ENCODE data around the gene OSBPL9.
A peak's percentile ranks its signal among the peaks of the same experiment; 100 is the strongest.

The OSBPL9 gene, protein sequence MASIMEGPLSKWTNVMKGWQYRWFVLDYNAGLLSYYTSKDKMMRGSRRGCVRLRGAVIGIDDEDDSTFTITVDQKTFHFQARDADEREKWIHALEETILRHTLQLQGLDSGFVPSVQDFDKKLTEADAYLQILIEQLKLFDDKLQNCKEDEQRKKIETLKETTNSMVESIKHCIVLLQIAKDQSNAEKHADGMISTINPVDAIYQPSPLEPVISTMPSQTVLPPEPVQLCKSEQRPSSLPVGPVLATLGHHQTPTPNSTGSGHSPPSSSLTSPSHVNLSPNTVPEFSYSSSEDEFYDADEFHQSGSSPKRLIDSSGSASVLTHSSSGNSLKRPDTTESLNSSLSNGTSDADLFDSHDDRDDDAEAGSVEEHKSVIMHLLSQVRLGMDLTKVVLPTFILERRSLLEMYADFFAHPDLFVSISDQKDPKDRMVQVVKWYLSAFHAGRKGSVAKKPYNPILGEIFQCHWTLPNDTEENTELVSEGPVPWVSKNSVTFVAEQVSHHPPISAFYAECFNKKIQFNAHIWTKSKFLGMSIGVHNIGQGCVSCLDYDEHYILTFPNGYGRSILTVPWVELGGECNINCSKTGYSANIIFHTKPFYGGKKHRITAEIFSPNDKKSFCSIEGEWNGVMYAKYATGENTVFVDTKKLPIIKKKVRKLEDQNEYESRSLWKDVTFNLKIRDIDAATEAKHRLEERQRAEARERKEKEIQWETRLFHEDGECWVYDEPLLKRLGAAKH

DNA sequence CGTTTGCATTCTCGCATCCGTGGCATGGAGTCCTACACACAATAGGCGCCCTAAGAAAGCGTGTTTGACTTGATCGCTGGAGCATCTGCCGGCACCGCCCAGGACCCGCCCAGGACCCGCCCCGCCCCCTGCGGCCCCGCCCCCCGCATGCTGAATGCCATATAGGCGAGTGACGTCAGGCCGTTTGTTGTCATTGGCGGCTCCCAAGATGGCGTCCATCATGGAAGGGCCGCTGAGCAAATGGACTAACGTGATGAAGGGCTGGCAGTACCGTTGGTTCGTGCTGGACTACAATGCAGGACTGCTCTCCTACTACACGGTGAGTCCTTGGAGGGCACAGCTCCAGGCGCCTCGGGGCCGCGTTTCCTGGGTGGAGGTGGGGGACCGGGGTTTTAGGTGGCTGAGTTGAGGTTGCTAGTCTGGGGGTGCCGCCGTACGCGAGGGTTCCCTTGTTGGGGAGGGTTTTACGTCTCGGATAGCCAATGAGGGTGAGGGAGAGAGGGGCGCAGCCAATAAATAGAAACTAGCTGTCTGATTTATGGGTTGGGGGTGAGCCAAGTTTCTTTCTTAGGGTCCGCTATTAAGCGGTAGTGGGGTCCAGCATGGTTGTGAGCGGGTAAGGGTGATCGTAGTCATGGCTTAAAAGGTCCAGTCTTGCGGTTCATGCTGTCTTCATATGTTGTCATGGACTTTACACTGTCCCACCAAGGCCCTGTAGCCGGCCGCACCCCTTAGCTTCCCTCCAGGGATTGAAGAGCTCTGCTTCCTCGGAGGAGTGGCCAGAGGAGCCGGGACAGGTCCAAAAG, at the start of gene OSBPL9:
OSBPL9 (plus strand) TSS at position 190 of the 806 bp plus-strand sequence; CDS start at position 209, 19 bp downstream.
- DNase-seq = peak; percentile 92

DNA sequence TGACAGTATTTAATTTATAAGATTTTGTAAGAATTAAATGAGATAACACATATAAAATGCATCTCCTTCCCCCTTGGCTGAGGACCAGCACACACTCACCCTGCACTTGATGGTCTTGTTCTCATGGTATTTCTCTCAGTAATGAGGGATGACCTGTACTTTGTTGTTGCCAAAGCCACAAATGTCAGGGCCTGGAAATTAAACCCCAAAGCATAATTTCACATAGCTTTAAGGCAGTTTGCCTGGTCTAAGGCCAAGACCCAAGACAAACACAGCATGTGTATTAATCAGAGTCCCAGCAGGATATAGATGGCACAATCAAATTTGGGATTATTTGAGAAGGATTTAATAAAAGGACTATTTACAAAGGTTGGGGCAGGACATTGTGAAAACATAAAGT, 49.2 kb upstream of the OSBPL9 start:
- DNase-seq = no peak

DNA sequence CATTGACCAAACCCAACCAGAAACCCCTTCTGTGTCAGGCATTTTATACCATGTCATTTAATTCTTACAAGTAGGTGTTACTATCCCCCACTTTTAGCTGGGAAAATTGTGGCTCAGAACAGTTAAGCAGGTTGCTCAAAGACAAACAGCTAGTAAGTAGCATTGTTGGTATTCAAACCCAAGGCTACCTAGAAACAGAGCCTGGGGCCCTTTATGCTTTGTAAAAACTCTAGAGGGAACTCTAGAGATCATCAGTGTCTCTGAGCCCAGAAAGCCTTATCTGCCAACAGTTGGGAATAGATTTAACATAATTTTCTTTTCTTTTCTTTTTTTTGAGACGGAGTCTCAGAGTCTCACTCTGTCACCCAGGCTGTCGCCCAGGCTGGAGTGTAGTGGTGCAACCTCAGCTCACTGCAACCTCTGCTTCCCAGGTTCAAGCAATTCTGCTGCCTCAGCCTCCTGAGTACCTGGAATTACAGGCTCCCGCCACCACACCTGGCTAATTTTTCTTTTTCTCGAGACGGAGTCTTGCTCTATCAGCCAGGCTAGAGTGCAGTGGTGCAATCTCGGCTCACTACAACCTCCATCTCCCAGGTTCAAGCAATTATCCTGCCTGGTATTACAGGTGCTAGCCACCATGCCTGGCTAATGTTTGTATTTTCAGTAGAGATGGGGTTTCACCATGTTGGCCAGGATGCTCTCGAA, 48.5 kb upstream of the OSBPL9 start:
- no peak for DNase-seq

DNA sequence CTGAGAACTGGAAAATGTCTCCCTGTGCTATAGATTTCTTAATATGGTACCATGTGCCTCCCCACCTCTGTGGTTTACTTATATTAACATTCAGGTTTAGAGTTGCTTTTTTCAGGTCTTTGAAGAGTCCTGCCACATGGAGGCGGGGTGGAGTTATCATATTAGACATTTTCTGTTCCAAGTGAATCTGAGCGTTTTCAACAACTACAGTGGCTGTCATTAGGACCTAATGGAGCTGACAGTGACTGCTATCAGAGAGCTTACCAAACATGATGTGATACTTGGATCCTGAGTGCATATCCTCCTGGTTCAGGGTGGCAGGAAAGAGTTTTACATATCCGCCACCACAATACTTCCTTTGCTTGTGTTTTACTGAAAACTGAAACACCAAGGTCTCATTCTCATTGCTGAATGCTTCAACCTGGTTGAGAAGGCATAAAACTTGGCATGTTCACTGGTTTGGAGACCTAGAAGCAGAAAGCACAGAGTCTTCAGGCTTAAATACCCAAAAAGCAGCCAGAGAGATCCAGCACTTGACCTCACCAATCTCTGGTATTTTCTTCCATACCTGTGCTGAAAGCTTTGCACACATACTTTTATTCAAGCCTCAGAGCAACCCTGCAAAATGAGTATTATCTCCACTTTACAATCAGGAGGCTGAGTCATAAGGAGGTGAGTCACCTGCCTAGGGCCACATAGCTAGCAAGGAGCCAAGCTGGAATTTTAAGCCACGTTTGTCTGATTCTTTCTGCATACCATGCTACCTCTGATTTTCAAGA, 47.4 kb upstream of the OSBPL9 start:
- DNase-seq = peak; percentile 83

DNA sequence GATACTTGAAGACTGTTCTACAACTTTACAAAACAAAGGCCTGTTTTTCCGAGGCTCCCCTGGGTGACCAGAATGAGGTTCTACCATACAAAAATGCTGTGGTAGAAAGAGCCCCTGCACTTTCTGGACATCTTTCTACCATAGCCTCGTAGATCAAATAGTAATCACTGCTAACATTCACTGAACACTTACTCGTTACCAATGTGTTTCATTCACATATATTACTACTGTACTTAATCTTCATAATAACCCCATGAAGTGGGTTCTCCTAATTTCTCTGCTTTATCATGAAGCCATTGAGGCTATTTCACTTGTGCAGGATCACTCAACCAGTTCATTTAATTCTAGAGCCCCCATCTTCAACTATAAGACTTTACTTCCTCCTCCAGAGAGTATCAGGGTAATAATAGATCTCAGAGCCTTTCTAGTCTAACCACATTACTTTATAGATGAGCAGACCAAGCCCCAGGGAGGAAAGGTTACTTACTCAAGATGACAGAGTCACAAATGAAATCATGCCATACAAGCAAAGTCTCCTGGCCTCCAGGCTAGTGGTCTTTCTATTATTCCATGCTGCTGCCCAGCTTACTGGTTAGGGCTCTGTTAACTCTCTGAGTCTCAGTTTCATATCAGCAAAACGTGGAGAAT, 46.7 kb upstream of the OSBPL9 start:
- DNase-seq = peak; percentile 58

DNA sequence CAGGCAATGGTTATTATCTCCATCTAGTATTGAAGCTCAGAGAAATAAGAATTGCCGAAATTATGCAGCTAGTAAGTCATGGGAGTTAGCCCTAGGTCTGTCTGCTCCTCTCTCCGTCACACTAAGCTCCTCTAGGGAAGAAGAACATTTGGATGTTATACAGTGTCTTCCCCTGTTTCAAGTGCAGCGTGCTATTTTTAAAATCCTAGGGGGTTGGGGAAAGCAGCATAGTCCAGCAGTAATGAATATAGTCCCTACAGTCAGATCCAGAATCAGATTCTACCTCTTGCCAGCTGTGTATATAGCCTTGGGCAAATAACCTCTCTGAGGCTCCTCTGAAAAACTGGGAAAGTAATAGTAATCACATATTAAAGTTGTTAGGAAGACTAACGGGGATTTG, 44.5 kb upstream of the OSBPL9 start:
- DNase-seq = no peak

DNA sequence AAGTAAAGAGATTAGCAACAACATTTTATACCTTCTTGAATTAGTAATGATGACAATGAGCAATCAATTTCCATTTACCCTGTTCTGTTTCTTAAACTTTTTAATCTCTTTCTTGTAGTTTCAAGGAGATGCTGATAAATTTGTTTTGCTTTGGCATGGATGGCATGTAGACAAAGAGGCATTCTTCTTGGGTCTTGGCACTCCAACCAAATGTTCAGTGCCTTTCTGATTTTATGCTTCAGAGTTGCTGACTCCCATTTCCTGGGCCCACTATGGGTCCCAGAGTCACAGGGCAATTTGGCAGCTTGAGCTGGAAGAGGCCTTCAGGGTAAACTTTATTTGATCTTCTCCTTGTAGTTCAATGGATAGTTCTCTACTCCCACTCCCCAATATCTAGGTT, 42.1 kb upstream of the OSBPL9 start:
- DNase-seq = no peak

DNA sequence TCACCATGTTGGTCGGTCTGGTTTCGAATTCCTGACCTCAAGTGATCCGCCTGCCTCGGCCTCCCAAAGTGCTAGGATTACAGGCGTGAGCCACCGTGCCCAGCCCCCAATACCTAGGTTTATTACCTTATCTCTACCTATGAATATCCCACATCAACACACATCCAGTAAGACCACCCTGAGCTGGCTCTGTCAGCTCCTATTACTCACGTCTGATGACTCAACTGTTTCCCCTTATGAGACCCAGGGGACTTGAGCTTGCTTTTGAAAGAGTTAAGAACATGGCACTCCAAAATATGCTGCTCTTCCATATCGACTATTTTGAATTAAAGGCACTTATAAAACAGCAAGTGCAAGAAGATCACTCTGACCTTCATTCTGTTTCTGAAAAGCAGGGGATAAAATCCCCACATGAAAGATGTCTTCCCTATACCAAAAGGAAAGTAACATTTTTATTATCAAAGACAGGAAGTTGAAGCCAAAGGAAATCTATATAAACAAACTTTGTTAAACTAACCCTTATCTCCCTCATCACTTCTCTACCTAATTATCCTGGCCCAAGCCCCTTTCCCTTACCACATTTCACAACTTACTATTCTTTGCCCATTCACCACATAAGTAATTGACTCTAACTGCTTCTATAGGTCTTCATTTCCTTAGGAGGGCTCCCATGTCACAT, 41.3 kb upstream of the OSBPL9 start:
- peak; percentile 21 for DNase-seq

DNA sequence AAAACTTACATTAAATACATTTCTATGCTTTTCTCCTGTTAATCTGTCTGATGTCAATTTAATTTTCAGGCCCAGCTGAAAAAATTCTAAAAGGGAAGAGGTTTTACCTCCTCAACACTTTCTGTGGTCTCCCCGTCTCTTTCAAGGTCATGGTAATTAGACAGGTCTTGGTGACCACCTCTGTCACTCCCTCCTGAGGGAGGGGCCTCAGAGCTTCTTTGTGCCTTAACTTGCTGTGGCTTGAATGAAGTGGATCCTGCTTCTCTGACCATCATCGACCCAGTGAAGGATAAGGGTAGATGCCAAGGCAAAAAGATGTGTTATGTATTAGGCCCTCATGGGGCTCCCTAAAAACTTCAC, 40.8 kb upstream of the OSBPL9 start:
- DNase-seq = no peak

DNA sequence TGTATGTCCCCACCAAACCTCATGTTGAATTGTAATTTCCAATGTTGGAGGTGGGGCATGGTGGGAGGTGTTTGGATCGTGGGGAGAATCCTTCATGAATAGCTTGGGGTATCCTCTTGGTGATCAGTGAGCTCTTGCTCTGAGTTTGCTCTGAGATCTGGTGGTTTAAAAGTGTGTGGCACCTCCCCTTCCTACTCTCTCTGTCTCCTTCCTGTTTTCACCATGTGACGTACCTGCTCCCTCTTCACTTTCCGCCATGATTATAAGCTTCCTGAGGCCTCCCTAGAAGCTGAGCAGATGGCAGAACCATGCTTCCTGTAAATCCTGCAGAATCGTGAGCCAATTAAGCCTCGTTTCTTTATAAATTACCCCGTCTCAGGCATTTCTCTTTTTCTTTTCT, 40.0 kb upstream of the OSBPL9 start:
- DNase-seq = no peak

DNA sequence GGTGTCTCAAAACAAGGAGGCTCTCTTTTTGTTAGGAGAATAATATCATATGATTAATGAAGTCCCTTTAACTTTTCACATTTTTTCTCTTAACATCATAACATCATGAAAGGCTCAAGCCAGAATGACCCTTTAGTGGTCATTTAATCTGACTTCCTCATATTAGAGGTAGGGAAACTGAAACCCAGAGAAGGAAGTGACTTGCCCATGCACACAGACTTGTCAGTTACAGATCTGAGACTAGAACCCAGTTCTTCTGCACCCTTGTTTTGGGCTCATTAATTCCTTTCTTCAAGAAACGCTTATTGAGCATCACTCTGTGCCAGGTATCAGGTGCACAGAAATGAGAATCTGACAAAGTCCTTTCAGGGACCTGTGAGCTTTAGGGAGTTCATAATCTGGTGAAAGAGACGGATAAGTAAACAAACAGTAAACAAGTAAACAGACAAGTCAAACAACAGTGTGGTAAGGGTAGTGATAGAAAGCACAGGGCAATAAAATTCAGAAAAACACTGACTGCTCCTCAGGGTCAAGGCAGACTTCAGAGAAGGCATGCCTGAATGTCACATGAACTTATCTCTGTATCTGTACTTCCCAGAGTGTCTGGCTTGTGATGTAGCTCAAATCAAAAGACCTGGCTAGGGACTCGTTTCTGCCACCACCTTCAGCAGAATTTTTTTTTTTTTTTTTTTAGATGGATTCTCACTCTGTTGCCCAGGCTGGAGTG, 38.3 kb upstream of the OSBPL9 start:
- no peak for DNase-seq

DNA sequence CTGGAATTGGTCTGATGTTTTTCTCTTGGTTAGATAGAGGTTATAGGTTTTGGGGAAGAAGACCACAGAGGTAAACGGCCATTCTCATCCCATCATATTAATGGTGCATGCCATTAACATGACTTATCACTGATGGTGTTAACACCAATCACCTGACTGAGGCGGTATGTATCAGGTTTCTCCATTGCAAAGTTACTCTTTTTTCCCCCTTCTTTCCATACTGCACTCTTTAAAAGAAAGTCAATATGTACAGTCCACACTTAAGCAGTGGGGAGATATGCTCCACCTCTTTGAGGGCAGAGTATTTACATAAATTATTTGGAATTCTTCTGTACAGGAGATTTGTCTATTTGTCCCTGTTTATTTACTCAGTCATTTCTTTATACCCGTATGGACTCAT, 35.7 kb upstream of the OSBPL9 start:
- no peak for DNase-seq

DNA sequence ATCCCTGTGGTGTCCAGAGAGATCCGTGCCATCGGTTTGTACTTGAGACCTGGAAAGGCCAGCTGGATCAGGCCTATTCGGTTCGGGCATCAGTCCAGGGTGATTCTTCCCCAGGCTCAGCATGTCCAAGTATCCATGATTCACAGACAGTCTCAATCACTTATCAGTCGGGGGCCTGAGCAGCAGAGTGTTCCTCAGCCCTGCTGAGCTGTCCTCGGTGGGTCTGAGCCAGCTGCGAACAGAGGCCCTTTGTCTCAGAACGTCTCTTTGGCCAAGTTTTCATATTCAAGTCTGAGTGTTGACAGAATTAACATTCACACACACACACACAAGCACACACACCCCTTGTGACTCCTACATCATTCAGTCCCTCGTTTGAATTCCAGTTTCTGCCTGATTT, 33.4 kb upstream of the OSBPL9 start:
- DNase-seq = no peak

DNA sequence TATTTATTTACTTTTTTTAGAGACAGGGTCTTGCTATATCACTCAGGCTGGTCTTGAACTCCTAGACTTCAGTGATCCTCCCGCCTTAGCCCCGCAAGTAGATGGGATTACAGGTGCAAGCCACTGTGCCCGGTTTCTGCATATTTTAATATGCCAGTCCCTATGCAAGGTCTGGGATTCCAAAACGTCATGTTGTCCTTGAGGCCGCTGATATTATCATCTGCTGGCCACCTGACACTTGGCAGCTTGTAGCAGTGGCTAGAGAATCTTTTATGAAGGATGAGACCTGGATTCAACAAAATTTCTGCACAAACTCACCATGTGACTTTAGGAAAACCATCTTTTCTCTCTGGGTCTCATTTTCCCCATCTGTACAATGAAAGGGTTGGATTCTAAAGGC, 32.9 kb upstream of the OSBPL9 start:
- DNase-seq = no peak

DNA sequence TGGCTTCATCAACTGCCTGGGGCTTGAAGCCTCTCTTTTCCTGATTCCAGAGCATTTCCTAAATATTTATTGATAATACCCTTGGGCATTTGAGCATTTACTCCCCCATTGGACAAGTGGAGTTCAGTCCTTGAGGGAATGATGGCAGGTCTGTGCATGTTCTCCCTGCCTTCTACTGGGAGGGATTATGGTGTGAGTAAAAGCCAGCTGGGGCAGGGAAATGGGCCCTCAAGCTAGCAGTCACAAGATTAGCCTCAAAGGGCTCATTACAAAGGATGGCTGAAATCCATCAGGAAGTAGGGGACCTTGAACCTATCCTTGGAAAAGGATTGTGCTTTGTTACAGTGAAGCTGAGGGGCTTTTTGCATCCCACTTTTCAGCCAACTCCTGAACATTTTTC, 24.2 kb upstream of the OSBPL9 start:
- no peak for DNase-seq

DNA sequence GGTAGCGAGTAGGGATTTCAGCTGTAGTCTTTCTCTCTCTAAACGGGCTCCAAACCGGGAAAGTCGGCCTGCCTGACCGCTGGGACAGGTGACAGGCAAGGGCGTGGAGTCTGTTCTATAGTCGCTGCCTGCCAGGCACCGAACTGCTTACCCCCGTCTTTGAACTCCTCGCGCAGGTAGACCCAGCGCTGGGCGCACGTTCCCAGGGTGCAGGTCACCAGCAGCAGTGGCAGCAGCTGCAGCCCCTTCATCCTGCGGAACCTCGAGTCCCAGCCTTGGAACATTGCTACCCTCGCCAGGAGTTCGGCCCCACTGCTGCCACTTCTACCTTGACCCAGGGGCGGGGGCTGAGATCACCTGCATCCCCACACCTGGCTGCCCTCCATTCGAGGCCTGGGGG, 22.2 kb upstream of the OSBPL9 start:
- DNase-seq = no peak

DNA sequence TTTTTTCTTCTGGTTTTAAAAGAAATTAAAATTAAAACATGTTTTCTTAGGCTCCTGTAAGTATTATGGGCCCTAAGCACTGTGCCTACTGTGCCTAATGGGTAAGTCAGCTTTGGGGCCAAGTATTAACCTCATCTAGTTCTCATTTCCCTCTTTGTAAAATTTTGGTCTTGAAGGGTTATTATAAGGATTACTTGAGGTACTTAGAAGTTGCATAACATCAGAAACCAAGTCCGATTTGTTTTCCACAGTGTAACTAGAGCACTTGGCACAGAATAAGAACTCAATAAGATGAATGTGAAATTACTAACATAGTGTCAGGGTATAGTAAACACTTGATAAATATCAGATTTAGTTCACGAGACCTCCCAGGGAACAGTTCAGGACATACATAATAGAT, 16.4 kb upstream of the OSBPL9 start:
- DNase-seq = no peak

DNA sequence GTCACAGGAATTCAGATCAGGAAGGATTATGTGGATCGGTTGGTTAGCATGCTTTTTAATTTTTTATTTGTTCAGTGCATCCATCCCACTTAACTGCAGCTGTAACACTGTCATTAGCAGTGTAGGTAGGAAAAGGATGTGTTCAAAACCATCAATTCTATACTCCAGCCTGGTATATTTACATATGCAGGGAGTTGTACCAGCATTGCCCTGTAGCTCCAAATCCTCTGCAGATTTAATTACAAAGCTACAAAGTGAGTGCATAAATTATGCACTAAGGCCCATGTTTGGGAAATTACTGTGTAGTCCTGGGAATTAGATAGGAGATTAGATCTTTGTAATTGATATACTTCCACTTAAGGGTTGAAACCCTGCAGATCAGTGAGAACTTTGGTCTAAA, 15.9 kb upstream of the OSBPL9 start:
- no peak for DNase-seq

DNA sequence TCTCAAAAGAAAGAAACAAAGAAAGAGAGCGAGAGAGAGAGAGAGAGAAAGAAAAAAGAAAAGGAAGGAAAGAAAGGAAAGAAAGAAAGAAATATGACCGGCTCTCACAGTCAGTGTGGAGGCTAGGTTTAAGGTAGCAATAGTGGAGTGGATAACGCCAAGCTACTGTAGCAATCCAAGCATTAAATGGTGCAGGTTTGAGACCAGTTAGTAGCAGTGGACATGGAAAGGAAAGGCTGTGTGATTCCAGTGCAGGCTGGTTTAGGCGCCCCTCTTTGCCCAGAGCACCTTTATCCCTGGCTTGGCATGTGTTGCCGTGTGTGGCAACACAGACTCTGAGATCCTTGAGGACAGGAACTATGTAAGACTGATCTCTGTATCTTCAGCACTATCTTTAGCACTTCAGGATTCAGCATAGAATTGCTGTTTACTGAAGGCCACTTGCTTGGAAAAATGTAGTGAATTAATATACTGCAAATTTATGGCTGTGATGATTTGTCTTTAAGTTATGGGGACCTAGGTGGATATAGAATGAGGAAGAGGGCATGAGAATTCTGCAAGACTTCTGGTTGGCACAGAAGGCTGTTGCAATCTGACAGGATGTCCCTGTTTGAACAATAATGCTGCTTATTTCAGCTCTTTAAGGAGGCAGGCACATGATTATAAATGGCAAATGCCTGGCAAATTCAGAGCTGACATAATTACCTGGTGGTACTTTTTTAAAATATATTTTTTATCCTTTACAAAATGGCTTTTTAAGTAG, 10.8 kb upstream of the OSBPL9 start:
- no peak for DNase-seq

DNA sequence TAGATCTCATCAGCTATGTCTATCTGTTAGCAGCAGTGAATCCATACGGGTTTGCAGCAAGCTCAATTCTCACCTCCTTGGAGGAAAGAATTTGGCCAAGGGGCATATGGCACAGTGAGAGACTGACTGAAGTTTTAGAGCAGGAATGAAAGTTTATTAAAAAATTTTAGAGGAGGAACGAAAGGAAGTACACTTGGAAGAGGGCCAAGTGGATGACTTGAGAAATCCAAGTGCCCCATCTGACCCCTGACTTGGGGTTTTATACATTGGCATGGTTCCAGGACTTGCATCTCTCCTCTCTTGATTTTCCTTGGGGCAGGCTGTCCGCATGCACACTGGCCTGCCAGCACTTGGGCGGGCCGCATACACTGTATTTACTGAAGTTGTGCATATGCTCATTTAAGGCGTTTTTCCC, 9.2 kb upstream of the OSBPL9 start:
- DNase-seq = no peak
